Inflammatory macrophage (primary cell): ENCODE results near the gene OSBPL7.

ENCODE experiments used
- DNase-seq, 2 donors: peaks; one replicate each; pipeline ENCODE4 v3.0.0-alpha.2; 2020 to 2022

OSBPL7 gene

GRCh38 chr17:47847341-47848197 lies 26.0 kb upstream of the OSBPL7 start:
- DNase-seq: peak in 1 of 2 donors; percentile 24

- no peak for DNase-seq
These were observed 25.2 kb upstream of the OSBPL7 start for GRCh38 chr17:47846716-47847340.

GRCh38 chr17:47845716-47846075 lies 24.1 kb upstream of the OSBPL7 start:
- DNase-seq: no peak

GRCh38 chr17:47844814-47845715 lies 23.5 kb upstream of the OSBPL7 start:
- DNase-seq: peak; percentile 12 to 28

GRCh38 chr17:47844227-47844626 lies 22.6 kb upstream of the OSBPL7 start:
- DNase-seq: no peak

GRCh38 chr17:47843391-47843730 lies 21.8 kb upstream of the OSBPL7 start:
- no peak for DNase-seq

- no peak for DNase-seq
These were observed 20.1 kb upstream of the OSBPL7 start for GRCh38 chr17:47841488-47842291.

- DNase-seq: peak; percentile 87 to 92
These were observed 19.3 kb upstream of the OSBPL7 start, which contains the start of gene SCRN2 for GRCh38 chr17:47840742-47841487. Gene SCRN2, minus strand, starts transcription at chr17:47841273. Its CDS starts 430 bp downstream, at chr17:47840843.

- no peak for DNase-seq
These were observed 18.6 kb upstream of the OSBPL7 start for GRCh38 chr17:47840001-47840741.

GRCh38 chr17:47839071-47839470 lies 17.5 kb upstream of the OSBPL7 start:
- no peak for DNase-seq

- no peak for DNase-seq
These were observed 17.0 kb upstream of the OSBPL7 start for GRCh38 chr17:47838636-47839035.

- DNase-seq: no peak
These were observed 15.9 kb upstream of the OSBPL7 start for GRCh38 chr17:47837401-47838039.

- DNase-seq: no peak
These were observed 15.0 kb upstream of the OSBPL7 start for GRCh38 chr17:47836601-47837000.

- no peak for DNase-seq
These were observed 13.2 kb upstream of the OSBPL7 start for GRCh38 chr17:47834756-47835155.

GRCh38 chr17:47831934-47832327 lies 10.3 kb upstream of the OSBPL7 start:
- peak; percentile 69 to 81 for DNase-seq

GRCh38 chr17:47831003-47831933 lies 9.7 kb upstream of the OSBPL7 start, which contains the start of the genes LRRC46 and MRPL10:
Gene LRRC46, plus strand, starts transcription at chr17:47831670. Its CDS starts 320 bp downstream, at chr17:47831990.
Gene MRPL10, minus strand, starts transcription at chr17:47831541. Its CDS starts 30 bp downstream, at chr17:47831511.
- DNase-seq: peak; percentile 93 to 96

- DNase-seq: no peak
These were observed 8.9 kb upstream of the OSBPL7 start for GRCh38 chr17:47830396-47831002.

- DNase-seq: no peak
These were observed 8.3 kb upstream of the OSBPL7 start for GRCh38 chr17:47829870-47830269.
